HEK293 (cell line): ENCODE measurements around the gene ZNF101.

Source experiments
- CTCF ChIP-seq: fragments of 450-650 bp; formaldehyde crosslinking; IDR thresholded peaks from 2 replicates; pipeline ENCODE4 v1.5.1; 2016; ENCODE audit warnings: missing biosample characterization, missing genetic modification characterization
- KLF17 ChIP-seq: fragments of 450-650 bp; formaldehyde crosslinking; IDR thresholded peaks from 2 replicates; pipeline ENCODE4 v1.5.1; 2016; ENCODE audit warnings: missing biosample characterization, missing genetic modification characterization
- KLF9 ChIP-seq: fragments of 450-650 bp; formaldehyde crosslinking; IDR thresholded peaks from 2 replicates; pipeline ENCODE4 v1.5.1; 2016; ENCODE audit warnings: missing biosample characterization, missing genetic modification characterization, low read depth
- SP2 ChIP-seq: fragments of 450-650 bp; formaldehyde crosslinking; IDR thresholded peaks from 2 replicates; pipeline ENCODE4 v1.5.1; 2016; ENCODE audit warnings: missing biosample characterization, missing genetic modification characterization
- YY1 ChIP-seq: fragments of 450-650 bp; formaldehyde crosslinking; IDR thresholded peaks from 2 replicates; pipeline ENCODE4 v1.5.1; 2018; ENCODE audit warnings: missing biosample characterization, missing genetic modification characterization
- ZBTB20 ChIP-seq: fragments of 450-650 bp; formaldehyde crosslinking; IDR thresholded peaks from 2 replicates; pipeline ENCODE4 v1.5.1; 2016; ENCODE audit warnings: missing biosample characterization, missing genetic modification characterization
- ZNF214 ChIP-seq: fragments of 450-650 bp; formaldehyde crosslinking; IDR thresholded peaks from 2 replicates; pipeline ENCODE4 v1.5.1; 2017; ENCODE audit warnings: missing biosample characterization, mild to moderate bottlenecking, missing genetic modification characterization, borderline replicate concordance
- ZNF274 ChIP-seq, 2 experiments: fragments of 200-500 bp in 1 of 2; fragments of 450-650 bp in 1 of 2; sonication (Bioruptor generic) in 1 of 2; formaldehyde crosslinking in 1 of 2; IDR thresholded peaks; 2 replicates each; pipeline versions ENCODE4 v1.5.1 to v1.6.1; 2014 to 2016; ENCODE audit warnings: borderline replicate concordance in 1 of 2, inconsistent platforms in 1 of 2, low read length in 1 of 2, missing biosample characterization in 1 of 2, missing genetic modification characterization in 1 of 2
- ZNF398 ChIP-seq: fragments of 450-650 bp; formaldehyde crosslinking; IDR thresholded peaks from 2 replicates; pipeline ENCODE4 v1.5.1; 2017; ENCODE audit warnings: missing biosample characterization, missing genetic modification characterization
- ZNF510 ChIP-seq: fragments of 450-650 bp; formaldehyde crosslinking; IDR thresholded peaks from 2 replicates; pipeline ENCODE4 v1.5.1; 2018; ENCODE audit warnings: mild to moderate bottlenecking, missing genetic modification characterization, missing biosample characterization; ENCODE audit not compliant: insufficient replicate concordance
- ZNF670 ChIP-seq: fragments of 450-650 bp; formaldehyde crosslinking; IDR thresholded peaks from 2 replicates; pipeline ENCODE4 v1.5.1; 2016; ENCODE audit warnings: missing biosample characterization, missing genetic modification characterization, low read depth
- ZNF677 ChIP-seq: fragments of 450-650 bp; IDR thresholded peaks from 2 replicates; pipeline ENCODE4 v1.5.0; 2018; ENCODE audit warnings: missing biosample characterization, mild to moderate bottlenecking, missing genetic modification characterization, moderate library complexity

DNA sequence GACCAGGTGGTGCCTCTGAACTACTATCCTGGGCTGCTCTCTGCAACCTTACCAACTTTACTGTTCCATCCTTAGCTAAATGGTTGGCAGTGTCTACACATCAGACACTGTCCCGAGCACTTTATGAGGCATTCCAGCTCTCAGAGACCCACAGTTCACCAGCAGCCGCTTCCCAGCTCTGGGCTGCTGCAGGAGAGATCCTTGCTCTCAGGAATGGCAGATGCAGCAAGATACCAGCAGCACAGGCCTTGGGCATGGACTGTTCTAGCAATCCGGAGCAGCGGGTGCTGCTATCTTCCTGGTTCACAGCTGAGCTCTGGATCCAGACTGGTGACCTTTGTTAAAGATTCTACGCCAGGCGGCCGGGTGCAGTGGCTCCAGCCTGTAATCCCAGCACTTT lies 37.3 kb upstream of the ZNF101 start:
- TF ChIP-seq ZNF670 (tag by site-specific recombination) (no peak), YY1 (tag by site-specific recombination) (no peak), ZNF677 (tag by site-specific recombination) (no peak), ZBTB20 (no peak), ZNF398 (tag by site-specific recombination) (no peak), ZNF214 (tag by site-specific recombination) (no peak), SP2 (tag by site-specific recombination) (no peak), ZNF510 (tag by site-specific recombination) (no peak), CTCF (tag by site-specific recombination) (no peak), KLF9 (tag by site-specific recombination) (no peak), ZNF274 (IDR thresholded peaks at IDR 0.05; ENCODE audit: low read length) (no peak), ZNF274 (tag by site-specific recombination; IDR thresholded peaks at IDR 0.05; ENCODE audit: borderline replicate concordance) (no peak), KLF17 (tag by site-specific recombination) (no peak)
